ENCODE data around the gene ZNF57. TPM values are rescaled to one million over a fixed set of nuclear protein-coding genes. Genes with fewer than 3 reads are reported as not detected.

ZNF57 gene
- total RNA-seq, 2 donors from 2014 or later, result 4.3 to 5.0 TPM

- no peak overlapping the region for H3K4me3 Mint-ChIP-seq
- DNase-seq, result no peak
- peaks cover 96% of the 10 kb centered on the region for H3K9me3 ChIP-seq (ENCODE audit: control insufficient read depth, low read length)
- H3K27me3 ChIP-seq (ENCODE audit: control insufficient read depth, insufficient read depth, low read length, poor library complexity, severe bottlenecking), result no peaks in the 10 kb centered on the region
- H3K4me3 ChIP-seq (ENCODE audit: low read length), result peak overlapping the region; percentile 78
- H3K4me1 Mint-ChIP-seq, result no peaks in the 10 kb centered on the region
- H3K27ac ChIP-seq (ENCODE audit: low read depth, low read length), result no peak overlapping the region
- no peaks in the 10 kb centered on the region for H3K27me3 Mint-ChIP-seq (ENCODE audit: insufficient read depth)
- 96 to 98% methylated on average over 11 of the region's 11 CpGs for WGBS, 2 experiments (ENCODE audit: insufficient coverage in 1 of 2, insufficient read length in 1 of 2)
- peaks cover 78% of the 10 kb centered on the region for H3K36me3 Mint-ChIP-seq (ENCODE audit: low read depth)
- H3K36me3 ChIP-seq (ENCODE audit: control insufficient read depth, insufficient read depth, low read length), result peaks cover 63% of the 10 kb centered on the region
- no peak for TF ChIP-seq CTCF (conservative IDR thresholded peaks at IDR 0.05)
- H3K9me3 Mint-ChIP-seq, result peaks cover 98% of the 10 kb centered on the region
- no peak overlapping the region for H3K27ac Mint-ChIP-seq
- H3K4me1 ChIP-seq (ENCODE audit: control insufficient read depth, insufficient read depth, low read length), result no peaks in the 10 kb centered on the region
- H3K9ac ChIP-seq (ENCODE audit: extremely low read depth, low read length, poor library complexity, severe bottlenecking), result no peak overlapping the region
These were observed 47.6 kb upstream of the ZNF57 start for GRCh38 chr19:2853015-2853606.

GRCh38 chr19:2854849-2855248, 45.9 kb upstream of the ZNF57 start:
- H3K4me3 ChIP-seq (ENCODE audit: low read length), result peak overlapping the region; percentile 78
- peaks cover 94% of the 10 kb centered on the region for H3K9me3 ChIP-seq (ENCODE audit: control insufficient read depth, low read length)
- Mint-ChIP-seq H3K9me3 (peaks cover 100% of the 10 kb centered on the region), H3K36me3 (ENCODE audit: low read depth) (peaks cover 71% of the 10 kb centered on the region), H3K27ac (no peak overlapping the region), H3K27me3 (ENCODE audit: insufficient read depth) (peaks cover 3% of the 10 kb centered on the region), H3K4me1 (no peaks in the 10 kb centered on the region), H3K4me3 (no peak overlapping the region)
- no peak for DNase-seq
- H3K4me1 ChIP-seq (ENCODE audit: control insufficient read depth, insufficient read depth, low read length), result no peaks in the 10 kb centered on the region
- H3K36me3 ChIP-seq (ENCODE audit: control insufficient read depth, insufficient read depth, low read length), result peaks cover 59% of the 10 kb centered on the region
- no peak overlapping the region for H3K27ac ChIP-seq (ENCODE audit: low read depth, low read length)
- H3K9ac ChIP-seq (ENCODE audit: extremely low read depth, low read length, poor library complexity, severe bottlenecking), result no peak overlapping the region
- 79 to 100% methylated on average over 1 to 3 of the region's 3 CpGs for WGBS, 2 experiments (ENCODE audit: insufficient coverage in 1 of 2, insufficient read length in 1 of 2)
- no peaks in the 10 kb centered on the region for H3K27me3 ChIP-seq (ENCODE audit: control insufficient read depth, insufficient read depth, low read length, poor library complexity, severe bottlenecking)
- no peak for TF ChIP-seq CTCF (conservative IDR thresholded peaks at IDR 0.05)

- H3K36me3 Mint-ChIP-seq (ENCODE audit: low read depth), result peaks cover 54% of the 10 kb centered on the region
- TF ChIP-seq CTCF (conservative IDR thresholded peaks at IDR 0.05), result no peak
These were observed 44.2 kb upstream of the ZNF57 start for GRCh38 chr19:2856457-2857050.

More at GRCh38 chr19:2856457-2857050, 44.2 kb upstream of the ZNF57 start:
- peaks cover 43% of the 10 kb centered on the region for H3K36me3 ChIP-seq (ENCODE audit: control insufficient read depth, insufficient read depth, low read length)
- DNase-seq, result no peak
- Mint-ChIP-seq H3K27ac (no peak overlapping the region), H3K27me3 (ENCODE audit: insufficient read depth) (peaks cover 5% of the 10 kb centered on the region), H3K4me1 (no peaks in the 10 kb centered on the region), H3K4me3 (no peak overlapping the region), H3K9me3 (peaks cover 93% of the 10 kb centered on the region)
- H3K9me3 ChIP-seq (ENCODE audit: control insufficient read depth, low read length), result peaks cover 77% of the 10 kb centered on the region
- H3K4me1 ChIP-seq (ENCODE audit: control insufficient read depth, insufficient read depth, low read length), result no peaks in the 10 kb centered on the region
- no peaks in the 10 kb centered on the region for H3K27me3 ChIP-seq (ENCODE audit: control insufficient read depth, insufficient read depth, low read length, poor library complexity, severe bottlenecking)
- H3K9ac ChIP-seq (ENCODE audit: extremely low read depth, low read length, poor library complexity, severe bottlenecking), result no peak overlapping the region
- no peak overlapping the region for H3K27ac ChIP-seq (ENCODE audit: low read depth, low read length)
- no peak overlapping the region for H3K4me3 ChIP-seq (ENCODE audit: low read length)
- 93 to 94% methylated on average over 3 to 5 of the region's 5 CpGs for WGBS, 2 experiments (ENCODE audit: insufficient coverage in 1 of 2, insufficient read length in 1 of 2)
